RKO (cell line): ENCODE data around the gene FXYD5.
"Not testable (repeated sequence)": the region's sequence is repeated elsewhere in the genome, so short reads cannot be mapped to it uniquely, and the experiment has no call there.

Experiments
- DNase-seq: peaks from one replicate; pipeline ENCODE4 v3.0.0-alpha.2; 2016; ENCODE audit warnings: low spot score

Gene FXYD5

GRCh38 chr19:35138305-35138892 lies 16.1 kb upstream of the FXYD5 start, which contains the start of gene FXYD1:
TSS of gene FXYD1 (plus strand) at chr19:35138824. CDS start at chr19:35140080, 1,256 bp downstream.
- no peak for DNase-seq

GRCh38 chr19:35140207-35140961 lies 14.2 kb upstream of the FXYD5 start:
- DNase-seq: no peak

GRCh38 chr19:35140962-35141836 lies 13.3 kb upstream of the FXYD5 start:
- peak; percentile 91 for DNase-seq

- DNase-seq: no peak
Observed at GRCh38 chr19:35141837-35142605, 12.5 kb upstream of the FXYD5 start.

GRCh38 chr19:35142606-35143230 lies 11.8 kb upstream of the FXYD5 start:
- no peak for DNase-seq

GRCh38 chr19:35143231-35143715 lies 11.3 kb upstream of the FXYD5 start, which contains the start of gene FXYD7:
TSS of gene FXYD7 (plus strand) at chr19:35143255. CDS start at chr19:35143334, 79 bp downstream.
- no peak for DNase-seq

- DNase-seq: no peak
Observed at GRCh38 chr19:35143818-35144217, 10.7 kb upstream of the FXYD5 start.

- no peak for DNase-seq
Observed at GRCh38 chr19:35144259-35144599, 10.3 kb upstream of the FXYD5 start.

- no peak for DNase-seq
Observed at GRCh38 chr19:35144600-35145436, 9.7 kb upstream of the FXYD5 start.

GRCh38 chr19:35146746-35147459 lies 7.6 kb upstream of the FXYD5 start:
- DNase-seq: no peak

- no peak for DNase-seq
Observed at GRCh38 chr19:35149463-35149862, 5.1 kb upstream of the FXYD5 start.

GRCh38 chr19:35150445-35150844 lies 4.1 kb upstream of the FXYD5 start:
- no peak for DNase-seq

GRCh38 chr19:35151273-35152065 lies 3.1 kb upstream of the FXYD5 start:
- no peak for DNase-seq

- not testable (repeated sequence) for DNase-seq
Observed at GRCh38 chr19:35153129-35153522, 1.4 kb upstream of the FXYD5 start.

- DNase-seq: peak; percentile 72
Observed at GRCh38 chr19:35153701-35154524, 622 bp upstream of the FXYD5 start.

GRCh38 chr19:35155441-35155840 lies 906 bp downstream of the FXYD5 start:
- DNase-seq: peak; percentile 65

- DNase-seq: no peak
Observed at GRCh38 chr19:35155981-35156672, 1.6 kb downstream of the FXYD5 start.
